GM18505 (cell line): ENCODE data around the gene R3HDM2.
"Not testable (repeated sequence)": the region's sequence is repeated elsewhere in the genome, so short reads cannot be mapped to it uniquely, and the experiment has no call there.

Experiments
- ATAC-seq: cut with Tn5 transposase; IDR thresholded peaks from one replicate; pipeline ENCODE4 v1.9.1; 2021; ENCODE audit not compliant: unreplicated experiment
- POLR2A ChIP-seq: IDR thresholded peaks from 4 replicates; pipeline ENCODE4 v1.6.1; 2011; ENCODE audit warnings: borderline replicate concordance; ENCODE audit not compliant: insufficient read depth, insufficient read length; ENCODE audit errors: extremely low read depth

Gene R3HDM2

DNA sequence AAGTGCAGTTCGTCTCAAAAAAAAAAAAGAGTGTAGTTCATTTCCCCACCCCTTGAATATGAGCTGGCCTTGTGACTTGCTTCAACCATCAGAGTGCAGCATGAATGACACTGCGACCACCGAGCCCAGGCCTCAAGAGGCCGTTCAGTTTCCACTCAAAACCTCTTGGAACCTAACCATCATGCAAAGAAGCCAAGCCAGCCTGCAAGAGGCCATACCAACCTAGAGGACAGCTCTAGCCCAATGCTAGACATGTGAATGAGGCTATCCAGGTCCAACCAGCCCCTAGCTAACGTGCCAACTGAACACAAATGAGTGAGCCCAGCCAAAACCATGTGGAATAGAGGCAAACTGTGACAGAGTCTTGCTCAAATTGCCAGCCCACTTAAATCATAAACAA lies 29.7 kb downstream of the R3HDM2 start:
- TF ChIP-seq POLR2A = no peak
- no peak for ATAC-seq

DNA sequence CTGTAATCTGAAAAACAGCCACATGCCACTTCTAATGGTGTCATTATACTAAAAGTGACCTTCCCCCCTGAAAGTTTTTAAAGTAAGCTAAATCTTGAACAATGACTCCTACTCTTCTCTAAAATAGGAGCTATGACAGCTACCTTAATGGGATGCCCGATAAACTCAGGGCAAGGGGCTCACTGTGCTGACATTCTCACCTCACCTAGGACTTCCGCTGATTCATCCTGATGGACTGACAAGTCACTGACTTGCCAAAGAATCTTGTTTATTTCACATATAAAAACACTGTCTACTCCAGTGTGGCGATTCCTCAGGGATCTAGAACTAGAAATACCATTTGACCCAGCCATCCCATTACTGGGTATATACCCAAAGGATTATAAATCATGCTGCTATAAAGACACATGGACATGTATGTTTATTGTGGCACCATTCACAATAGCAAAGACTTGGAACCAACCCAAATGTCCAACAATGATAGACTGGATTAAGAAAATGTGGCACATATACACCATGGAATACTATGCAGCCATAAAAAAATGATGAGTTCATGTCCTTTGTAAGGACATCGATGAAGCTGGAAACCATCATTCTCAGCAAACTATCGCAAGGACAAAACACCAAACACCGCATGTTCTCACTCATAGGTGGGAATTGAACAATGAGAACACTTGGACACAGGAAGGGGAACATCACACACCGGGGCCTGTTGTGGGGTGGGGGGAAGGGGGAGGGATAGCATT lies 31.0 kb downstream of the R3HDM2 start:
- not testable (repeated sequence) for ATAC-seq

DNA sequence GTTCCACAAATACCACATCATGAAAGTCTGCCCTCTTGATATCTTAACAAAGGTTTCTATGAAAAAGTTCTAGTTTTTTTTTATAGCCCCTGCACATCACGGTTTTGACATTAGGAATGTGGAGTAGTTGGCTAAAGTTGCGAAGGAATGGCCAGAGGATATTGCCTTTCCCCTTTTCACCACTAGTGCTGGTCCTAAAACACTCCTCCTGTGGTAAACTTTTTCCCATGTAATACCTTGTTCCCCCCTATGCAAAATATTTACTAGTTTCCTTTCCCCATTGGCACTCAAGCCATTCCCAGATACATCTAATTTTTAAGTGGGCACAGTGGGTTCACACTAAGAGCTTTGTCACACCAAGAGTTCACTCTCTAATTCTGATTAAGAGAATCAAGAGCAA lies 33.4 kb downstream of the R3HDM2 start:
- ATAC-seq = no peak
- no peak for TF ChIP-seq POLR2A

DNA sequence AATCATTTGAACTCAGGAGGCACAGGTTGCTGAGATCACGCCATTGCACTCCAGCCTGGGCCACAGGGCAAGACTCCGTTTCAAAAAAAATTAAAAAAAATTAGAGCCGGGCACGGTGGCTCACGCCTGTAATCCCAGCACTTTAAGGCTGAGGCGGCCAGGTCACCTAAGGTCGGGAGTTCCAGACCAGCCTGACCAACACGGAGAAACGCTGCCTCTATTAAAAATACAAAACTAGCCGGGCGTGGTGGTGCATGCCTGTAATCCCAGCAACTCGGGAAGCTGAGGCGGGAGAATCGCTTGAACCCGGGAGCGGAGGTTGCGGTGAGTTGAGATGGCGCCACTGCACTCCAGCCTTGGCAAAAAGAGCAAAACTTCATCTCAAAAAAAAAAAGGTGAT lies 35.7 kb downstream of the R3HDM2 start:
- ATAC-seq = no peak
- TF ChIP-seq POLR2A = no peak

DNA sequence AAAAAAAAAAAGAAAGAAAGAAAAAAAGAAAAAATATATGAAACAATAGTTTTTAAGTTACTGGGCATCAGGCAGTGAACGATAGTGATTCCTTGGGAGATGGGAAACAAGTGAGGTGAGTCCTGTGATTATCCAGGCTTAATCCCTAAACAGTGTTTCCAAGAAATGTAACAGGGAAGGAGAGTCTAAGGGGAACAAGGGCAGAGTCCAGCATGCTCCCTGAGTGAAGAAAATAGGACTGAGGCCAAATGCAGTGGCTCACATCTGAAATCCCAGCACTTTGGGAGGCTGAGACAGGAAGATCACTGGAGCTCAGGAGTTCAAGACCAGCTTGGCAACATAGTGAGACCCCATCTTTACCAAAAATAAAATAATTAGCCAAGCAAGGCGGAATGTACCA lies 40.7 kb downstream of the R3HDM2 start:
- ATAC-seq = no peak
- TF ChIP-seq POLR2A = no peak

DNA sequence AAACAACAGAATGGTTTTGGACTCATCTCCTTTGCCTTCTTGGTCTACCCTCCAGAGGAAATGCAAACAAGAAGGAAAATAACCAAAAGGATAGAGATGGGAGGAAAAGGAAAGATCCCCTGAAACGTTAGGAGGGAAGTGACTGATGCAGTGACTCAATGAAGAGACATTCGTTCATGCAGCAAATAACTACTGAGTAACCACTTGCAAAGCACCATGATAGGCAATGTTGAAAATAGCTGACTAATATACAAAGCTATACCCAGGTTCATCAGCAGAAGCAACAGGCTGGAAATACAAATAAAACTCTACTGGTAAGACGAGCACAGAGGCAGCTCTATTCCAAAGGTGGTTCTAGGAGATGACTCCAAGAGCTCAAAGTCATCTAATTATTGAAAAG lies 41.8 kb downstream of the R3HDM2 start:
- no peak for ATAC-seq
- no peak for TF ChIP-seq POLR2A

DNA sequence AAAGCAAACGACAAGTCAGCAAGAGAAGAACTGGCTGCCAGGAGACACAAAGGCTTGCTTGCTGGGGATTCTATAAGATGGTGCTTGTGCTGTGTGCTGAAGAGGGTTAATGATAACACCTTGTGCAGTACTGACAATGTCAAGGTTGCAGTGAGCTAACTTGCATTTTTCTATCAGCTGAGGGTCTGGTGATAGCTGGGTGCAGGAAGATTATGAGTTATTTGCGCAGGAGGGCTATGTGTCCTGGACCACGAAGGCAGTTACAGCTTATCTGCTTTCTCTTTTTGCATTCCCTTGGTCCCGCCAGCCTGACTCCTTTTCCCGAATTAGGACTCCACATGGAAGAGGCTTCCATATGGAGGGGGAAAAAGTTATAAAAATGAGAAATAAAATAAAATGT lies 42.4 kb downstream of the R3HDM2 start:
- no peak for TF ChIP-seq POLR2A
- no peak for ATAC-seq

DNA sequence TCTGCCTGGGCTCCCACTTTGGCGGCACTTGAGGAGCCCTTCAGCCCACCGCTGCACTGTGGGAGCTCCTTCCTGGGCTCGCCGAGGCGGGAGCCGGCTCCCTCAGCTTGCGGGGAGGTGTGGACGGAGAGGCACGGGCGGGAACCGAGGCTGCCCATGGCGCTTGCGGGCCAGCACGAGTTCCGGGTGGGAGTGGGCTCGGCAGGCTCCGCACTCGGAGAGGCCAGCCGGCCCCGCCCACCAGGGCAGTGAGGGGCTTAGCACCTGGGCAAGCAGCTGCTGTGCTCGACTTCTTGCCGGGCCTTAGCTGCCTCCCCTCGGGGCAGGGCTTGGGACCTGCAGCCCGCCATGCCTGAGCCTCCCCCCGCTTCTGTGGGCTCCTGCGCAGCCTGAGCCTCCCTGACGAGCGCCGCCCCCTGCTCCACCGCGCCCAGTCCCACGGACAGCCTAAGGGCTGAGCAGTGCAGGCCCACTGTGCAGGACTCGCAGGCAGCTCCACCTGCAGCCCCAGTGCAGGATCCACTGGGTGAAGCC lies 44.6 kb downstream of the R3HDM2 start:
- ATAC-seq = no peak
- TF ChIP-seq POLR2A = no peak

DNA sequence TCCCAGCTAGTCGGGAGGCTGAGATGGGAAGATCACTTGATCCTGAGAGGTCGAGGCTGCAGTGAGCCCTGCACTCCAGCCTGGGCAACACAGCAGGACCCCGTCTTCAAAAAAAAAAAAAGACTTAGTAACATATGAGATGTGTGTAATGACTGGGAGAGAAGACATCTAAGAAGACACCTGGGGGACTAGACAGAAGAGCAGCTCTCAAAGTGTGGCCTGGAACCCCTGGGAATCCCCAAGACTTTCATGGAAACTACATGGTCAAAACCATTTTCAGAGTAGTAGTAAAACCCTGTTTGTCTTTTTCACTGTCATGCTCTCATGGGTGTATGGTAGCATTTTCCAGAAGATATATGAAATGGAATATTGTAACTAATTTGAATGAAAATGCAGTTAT lies 45.3 kb downstream of the R3HDM2 start:
- no peak for TF ChIP-seq POLR2A
- no peak for ATAC-seq

DNA sequence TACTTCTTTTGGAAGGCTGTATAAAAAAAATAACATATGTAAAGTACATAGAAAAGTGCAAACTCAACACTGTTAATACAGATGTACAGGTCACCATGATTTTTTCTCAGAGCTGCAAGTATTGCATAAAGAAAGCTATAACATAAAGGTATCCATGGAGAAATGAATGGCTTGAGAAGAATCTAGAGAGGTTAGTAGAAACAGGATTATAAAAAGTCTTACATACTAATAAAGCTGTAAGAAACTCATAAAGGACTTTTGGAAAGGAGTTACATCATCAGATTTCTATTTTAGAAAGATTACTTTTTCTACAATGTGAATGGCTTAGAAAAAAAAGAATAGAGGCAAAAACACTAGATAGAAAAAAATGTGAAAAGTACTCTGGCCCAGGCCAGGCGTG lies 46.4 kb downstream of the R3HDM2 start:
- no peak for ATAC-seq
- no peak for TF ChIP-seq POLR2A

DNA sequence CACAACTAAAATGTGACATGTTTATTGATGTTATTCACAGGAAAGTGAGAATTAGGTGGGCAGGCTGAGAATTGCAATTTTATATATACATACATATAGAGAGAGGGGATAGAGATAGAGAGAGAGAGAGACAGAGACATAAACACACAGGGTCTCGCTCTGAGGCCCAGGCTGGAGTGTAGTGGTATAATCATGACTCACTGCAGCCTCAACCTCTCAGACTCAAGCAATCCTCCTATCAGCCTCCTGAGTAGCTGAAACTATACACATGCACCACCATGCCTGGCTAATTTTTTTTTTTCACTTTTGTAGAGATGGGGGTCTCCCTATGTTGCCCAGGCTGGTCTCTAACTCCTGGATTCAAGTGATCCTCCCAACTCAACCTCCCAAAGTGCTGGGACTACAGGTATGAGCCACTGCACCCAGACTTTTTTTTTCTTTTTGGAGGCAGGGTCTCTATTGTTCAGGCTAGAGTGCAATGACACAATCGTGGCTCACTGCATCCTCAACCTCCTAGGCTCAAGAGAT lies 49.1 kb downstream of the R3HDM2 start:
- no peak for TF ChIP-seq POLR2A
- no peak for ATAC-seq

DNA sequence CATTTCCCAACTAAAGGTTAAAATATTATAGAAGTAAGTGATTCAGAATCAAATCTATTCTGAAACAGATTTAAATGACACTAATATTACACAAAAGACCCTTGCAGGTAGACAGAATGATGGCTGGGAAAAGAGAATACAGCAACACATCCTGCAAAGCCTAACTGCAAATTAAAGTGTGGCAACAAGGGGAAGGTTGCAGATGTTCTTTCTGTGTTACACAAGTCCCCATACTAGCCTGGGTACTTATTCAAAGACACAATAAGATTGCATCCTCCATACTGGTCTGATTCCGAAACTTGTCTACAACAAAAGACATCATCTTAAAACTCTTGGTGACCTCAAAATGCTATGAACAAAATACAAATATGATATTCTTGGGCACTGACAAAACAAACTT lies 50.5 kb downstream of the R3HDM2 start:
- no peak for ATAC-seq
- TF ChIP-seq POLR2A = no peak

DNA sequence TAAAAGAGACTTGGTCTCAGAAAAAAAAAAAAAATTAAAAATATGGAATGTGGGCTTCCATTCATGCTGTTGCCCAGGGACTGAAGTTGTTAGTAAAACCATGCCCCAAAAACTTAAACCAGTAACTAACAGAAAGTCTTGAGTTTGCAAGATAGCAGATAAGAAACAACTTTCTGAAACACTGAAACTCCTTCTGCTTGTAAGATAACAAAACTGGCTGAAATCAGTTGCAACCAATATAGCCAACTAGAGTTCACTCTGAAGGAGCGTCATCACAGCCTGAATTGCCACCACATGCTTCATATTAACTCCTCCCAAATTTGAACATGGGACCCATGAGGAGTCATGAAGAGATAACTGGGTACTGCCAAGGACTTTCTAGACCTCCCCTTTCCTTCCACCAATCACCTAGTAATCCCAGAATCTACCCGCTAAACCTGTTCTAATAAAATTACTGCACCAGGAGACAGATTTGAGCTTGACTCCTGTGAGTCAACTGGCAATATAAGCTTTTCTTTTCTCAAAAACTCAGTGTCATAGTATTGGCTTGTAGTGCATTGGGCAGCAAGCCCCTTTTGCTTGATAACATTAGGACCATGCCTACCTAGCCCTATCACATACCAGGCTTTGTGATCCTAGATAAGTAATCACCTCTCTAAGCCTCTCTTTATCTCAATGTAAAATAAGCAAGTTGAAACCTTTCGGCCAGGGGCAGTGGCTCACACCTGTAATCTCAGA lies 53.6 kb downstream of the R3HDM2 start:
- ATAC-seq = no peak
- TF ChIP-seq POLR2A = no peak

DNA sequence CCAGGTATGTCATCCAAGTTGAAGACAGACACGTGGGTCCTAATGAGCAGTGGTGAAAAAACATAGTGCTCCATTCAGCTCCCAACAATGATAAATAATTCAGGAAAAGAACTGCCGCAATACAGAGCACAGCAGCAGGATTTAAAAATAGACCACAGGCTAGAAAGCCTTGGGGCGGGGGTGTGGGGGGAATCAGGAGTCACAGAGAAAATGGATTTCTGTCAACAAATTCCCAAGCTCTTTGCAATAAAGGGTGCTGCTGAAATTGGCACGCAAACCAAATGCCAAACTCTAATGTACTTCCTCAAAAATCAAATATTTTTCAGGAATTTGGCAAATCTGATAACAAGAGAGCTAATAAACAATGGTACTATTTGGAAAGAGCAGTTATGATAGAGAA lies 58.6 kb downstream of the R3HDM2 start:
- ATAC-seq = no peak
- TF ChIP-seq POLR2A = no peak

DNA sequence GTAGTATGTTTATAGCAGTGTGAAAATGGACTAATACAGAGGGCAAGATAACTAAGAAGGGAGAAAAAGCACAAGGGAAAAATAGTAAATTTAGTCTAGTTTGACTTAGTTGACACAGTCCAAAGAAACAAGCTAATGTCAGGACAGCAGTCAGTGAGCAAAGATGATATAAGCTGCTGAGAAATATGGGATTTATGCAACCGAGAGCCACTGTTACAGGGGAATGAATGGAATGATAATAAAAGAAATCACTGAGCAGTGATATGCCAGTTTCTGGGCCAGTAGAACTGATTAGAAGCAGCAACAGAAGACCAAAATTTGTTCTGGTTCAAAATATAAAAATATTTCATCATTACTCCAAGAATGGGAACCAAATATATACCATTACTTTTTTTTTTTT lies 60.1 kb downstream of the R3HDM2 start:
- ATAC-seq = no peak
- TF ChIP-seq POLR2A = no peak

DNA sequence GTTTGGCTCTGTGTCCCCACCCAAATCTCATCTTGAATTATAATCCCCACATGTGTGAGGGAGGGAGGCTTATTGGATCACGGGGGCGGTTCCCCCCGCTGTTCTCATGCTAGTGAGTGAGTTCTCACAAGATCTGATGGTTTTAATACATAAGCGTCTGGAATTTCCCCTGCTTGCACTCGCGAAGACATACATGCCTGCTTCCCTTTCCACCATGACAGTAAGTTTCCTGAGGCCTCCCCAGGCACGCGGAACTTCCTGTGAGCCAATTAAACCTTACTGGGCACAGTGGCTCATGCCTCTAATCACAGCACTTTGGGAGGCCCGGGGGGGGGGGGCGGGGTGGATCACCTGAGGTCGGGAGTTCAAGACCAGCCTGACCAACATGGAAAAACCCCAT lies 60.8 kb downstream of the R3HDM2 start:
- TF ChIP-seq POLR2A = no peak
- no peak for ATAC-seq
